Ishikawa (cell line): ENCODE results near the gene FAM131C.

Source experiments
- CEBPB ChIP-seq: IDR thresholded peaks from 2 replicates; pipeline ENCODE4 v1.6.1; 2012
- CREB1 ChIP-seq: IDR thresholded peaks from 2 replicates; pipeline ENCODE4 v1.6.1; 2012; ENCODE audit warnings: low read depth
- EP300 ChIP-seq: IDR thresholded peaks from 2 replicates; pipeline ENCODE4 v1.6.1; 2012; ENCODE audit warnings: borderline replicate concordance
- FOXM1 ChIP-seq: IDR thresholded peaks from 2 replicates; pipeline ENCODE4 v1.6.1; 2012; ENCODE audit warnings: low read depth, borderline replicate concordance
- RAD21 ChIP-seq: IDR thresholded peaks from 2 replicates; pipeline ENCODE4 v1.6.1; 2012; ENCODE audit warnings: low read depth
- TAF1 ChIP-seq: IDR thresholded peaks from 2 replicates; pipeline ENCODE4 v1.6.1; 2012; ENCODE audit warnings: low read depth, mild to moderate bottlenecking
- TCF12 ChIP-seq: IDR thresholded peaks from 2 replicates; pipeline ENCODE4 v1.6.1; 2012; ENCODE audit warnings: low read depth
- TEAD4 ChIP-seq: IDR thresholded peaks from 2 replicates; pipeline ENCODE4 v1.6.1; 2012
- USF1 ChIP-seq: IDR thresholded peaks from 2 replicates; pipeline ENCODE4 v1.6.1; 2012
- YY1 ChIP-seq: IDR thresholded peaks from 2 replicates; pipeline ENCODE4 v1.6.1; 2012; ENCODE audit warnings: low read depth
- ZBTB7A ChIP-seq: IDR thresholded peaks from 2 replicates; pipeline ENCODE4 v1.6.1; 2012; ENCODE audit warnings: low read depth
- TF ChIP-seq, protein P1 (sequence below): IDR thresholded peaks from 2 replicates; pipeline ENCODE4 v1.6.1; 2012; ENCODE audit warnings: low read depth, mild to moderate bottlenecking
- TF ChIP-seq, protein P2 (sequence below): IDR thresholded peaks from 2 replicates; pipeline ENCODE4 v1.6.1; 2012

GRCh38 chr1:16043950-16044349 is 29.5 kb downstream of the FAM131C start:
- TF ChIP-seq EP300 (no peak), TEAD4 (no peak), YY1 (no peak), TAF1 (no peak), CEBPB (no peak), CREB1 (no peak), RAD21 (no peak), FOXM1 (no peak), USF1 (no peak), ZBTB7A (no peak), TCF12 (no peak)
- TF ChIP-seq, protein P1, sequence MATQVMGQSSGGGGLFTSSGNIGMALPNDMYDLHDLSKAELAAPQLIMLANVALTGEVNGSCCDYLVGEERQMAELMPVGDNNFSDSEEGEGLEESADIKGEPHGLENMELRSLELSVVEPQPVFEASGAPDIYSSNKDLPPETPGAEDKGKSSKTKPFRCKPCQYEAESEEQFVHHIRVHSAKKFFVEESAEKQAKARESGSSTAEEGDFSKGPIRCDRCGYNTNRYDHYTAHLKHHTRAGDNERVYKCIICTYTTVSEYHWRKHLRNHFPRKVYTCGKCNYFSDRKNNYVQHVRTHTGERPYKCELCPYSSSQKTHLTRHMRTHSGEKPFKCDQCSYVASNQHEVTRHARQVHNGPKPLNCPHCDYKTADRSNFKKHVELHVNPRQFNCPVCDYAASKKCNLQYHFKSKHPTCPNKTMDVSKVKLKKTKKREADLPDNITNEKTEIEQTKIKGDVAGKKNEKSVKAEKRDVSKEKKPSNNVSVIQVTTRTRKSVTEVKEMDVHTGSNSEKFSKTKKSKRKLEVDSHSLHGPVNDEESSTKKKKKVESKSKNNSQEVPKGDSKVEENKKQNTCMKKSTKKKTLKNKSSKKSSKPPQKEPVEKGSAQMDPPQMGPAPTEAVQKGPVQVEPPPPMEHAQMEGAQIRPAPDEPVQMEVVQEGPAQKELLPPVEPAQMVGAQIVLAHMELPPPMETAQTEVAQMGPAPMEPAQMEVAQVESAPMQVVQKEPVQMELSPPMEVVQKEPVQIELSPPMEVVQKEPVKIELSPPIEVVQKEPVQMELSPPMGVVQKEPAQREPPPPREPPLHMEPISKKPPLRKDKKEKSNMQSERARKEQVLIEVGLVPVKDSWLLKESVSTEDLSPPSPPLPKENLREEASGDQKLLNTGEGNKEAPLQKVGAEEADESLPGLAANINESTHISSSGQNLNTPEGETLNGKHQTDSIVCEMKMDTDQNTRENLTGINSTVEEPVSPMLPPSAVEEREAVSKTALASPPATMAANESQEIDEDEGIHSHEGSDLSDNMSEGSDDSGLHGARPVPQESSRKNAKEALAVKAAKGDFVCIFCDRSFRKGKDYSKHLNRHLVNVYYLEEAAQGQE, result no peak
- TF ChIP-seq, protein P2, sequence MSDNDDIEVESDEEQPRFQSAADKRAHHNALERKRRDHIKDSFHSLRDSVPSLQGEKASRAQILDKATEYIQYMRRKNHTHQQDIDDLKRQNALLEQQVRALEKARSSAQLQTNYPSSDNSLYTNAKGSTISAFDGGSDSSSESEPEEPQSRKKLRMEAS, result no peak
